Measurements from ENCODE around the gene USP6NL.

Gene USP6NL

GRCh38 chr10:11548768-11549099 is 62.7 kb downstream of the USP6NL start:
- TF ChIP-seq CTCF (IDR thresholded peaks at IDR 0.05; ENCODE audit: borderline replicate concordance, extremely low read depth, low read length, poor library complexity, severe bottlenecking), result no peak
- TF ChIP-seq EZH2 (IDR thresholded peaks at IDR 0.05; ENCODE audit: borderline replicate concordance, low read depth, low read length, severe bottlenecking), result no peak
- H3K79me2 ChIP-seq (ENCODE audit: insufficient read depth, low read length), result peaks cover 12% of the 10 kb centered on the region
- no peak overlapping the region for H3K4me3 ChIP-seq (ENCODE audit: low read depth in 1 of 2, low read length in 2 of 2)
- H3K27ac ChIP-seq (ENCODE audit: low read length), result no peak overlapping the region
- H2AFZ ChIP-seq (ENCODE audit: low read depth, low read length), result no peak overlapping the region
- ATAC-seq (ENCODE audit: insufficient read depth, low read depth) (no peak), DNase-seq (no peak)
- no peaks in the 10 kb centered on the region for H3K9me3 ChIP-seq (ENCODE audit: insufficient read depth, low read length, severe bottlenecking)
- H3K36me3 ChIP-seq (ENCODE audit: insufficient read depth, low read length), result no peaks in the 10 kb centered on the region
- no peaks in the 10 kb centered on the region for H3K27me3 ChIP-seq (ENCODE audit: insufficient read depth, low read length, poor library complexity)
- H3K4me1 ChIP-seq (ENCODE audit: insufficient read depth, low read length), result peaks cover 10% of the 10 kb centered on the region
- H4K20me1 ChIP-seq (ENCODE audit: insufficient read depth, low read length), result peaks cover 11% of the 10 kb centered on the region; the same call in 1 of the 2 replicates
- H3K4me2 ChIP-seq (ENCODE audit: insufficient read depth, low read length), result no peak overlapping the region
- H3K9ac ChIP-seq (ENCODE audit: low read depth, low read length), result no peak overlapping the region

DNA sequence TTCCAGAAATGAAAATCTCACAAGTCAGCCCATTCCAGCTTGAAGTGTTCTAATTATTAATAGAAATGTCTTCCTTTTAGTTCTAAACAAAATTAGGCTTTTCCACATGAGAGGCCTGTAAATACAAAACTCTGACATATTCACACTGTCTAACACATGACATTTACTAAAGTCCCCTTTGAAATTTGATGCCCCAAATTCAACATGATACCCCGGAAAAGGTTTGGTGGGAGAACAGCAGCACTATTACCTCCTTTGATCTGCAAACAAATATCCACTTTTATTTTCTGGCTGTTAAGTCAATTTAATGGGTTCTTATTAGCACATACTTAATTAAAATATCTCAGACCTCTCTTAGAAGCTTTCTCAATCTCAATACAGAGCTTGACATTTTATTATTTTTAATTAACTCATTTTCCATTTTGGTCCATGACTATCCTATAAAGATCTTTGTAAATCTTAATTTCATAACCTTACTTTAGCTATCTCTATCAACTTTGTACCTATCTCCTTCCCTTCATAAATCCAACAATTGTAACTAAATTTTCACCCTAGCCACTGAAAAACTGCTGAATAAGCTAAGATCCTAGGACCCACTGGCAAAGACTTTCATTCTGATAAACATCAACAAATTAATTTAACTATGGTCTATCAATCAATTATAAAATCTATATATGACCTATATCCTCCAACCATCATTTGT is 63.2 kb downstream of the USP6NL start:
- TF ChIP-seq EZH2 (IDR thresholded peaks at IDR 0.05; ENCODE audit: borderline replicate concordance, low read depth, low read length, severe bottlenecking) (no peak), CTCF (IDR thresholded peaks at IDR 0.05; ENCODE audit: borderline replicate concordance, extremely low read depth, low read length, poor library complexity, severe bottlenecking) (no peak)
- Histone ChIP-seq H3K9me3 (ENCODE audit: insufficient read depth, low read length, severe bottlenecking) (no peaks in the 10 kb centered on the region), H2AFZ (ENCODE audit: low read depth, low read length) (no peak overlapping the region), H3K4me3 (ENCODE audit: low read depth in 1 of 2, low read length in 2 of 2) (no peak overlapping the region), H3K4me2 (ENCODE audit: insufficient read depth, low read length) (no peak overlapping the region), H4K20me1 (ENCODE audit: insufficient read depth, low read length) (peaks cover 11% of the 10 kb centered on the region; the same call in 1 of the 2 replicates), H3K27me3 (ENCODE audit: insufficient read depth, low read length, poor library complexity) (no peaks in the 10 kb centered on the region), H3K79me2 (ENCODE audit: insufficient read depth, low read length) (peaks cover 12% of the 10 kb centered on the region), H3K9ac (ENCODE audit: low read depth, low read length) (no peak overlapping the region), H3K4me1 (ENCODE audit: insufficient read depth, low read length) (peaks cover 10% of the 10 kb centered on the region), H3K36me3 (ENCODE audit: insufficient read depth, low read length) (no peaks in the 10 kb centered on the region), H3K27ac (ENCODE audit: low read length) (no peak overlapping the region)
- DNase-seq, result no peak
- no peak for ATAC-seq (ENCODE audit: insufficient read depth, low read depth)

DNA sequence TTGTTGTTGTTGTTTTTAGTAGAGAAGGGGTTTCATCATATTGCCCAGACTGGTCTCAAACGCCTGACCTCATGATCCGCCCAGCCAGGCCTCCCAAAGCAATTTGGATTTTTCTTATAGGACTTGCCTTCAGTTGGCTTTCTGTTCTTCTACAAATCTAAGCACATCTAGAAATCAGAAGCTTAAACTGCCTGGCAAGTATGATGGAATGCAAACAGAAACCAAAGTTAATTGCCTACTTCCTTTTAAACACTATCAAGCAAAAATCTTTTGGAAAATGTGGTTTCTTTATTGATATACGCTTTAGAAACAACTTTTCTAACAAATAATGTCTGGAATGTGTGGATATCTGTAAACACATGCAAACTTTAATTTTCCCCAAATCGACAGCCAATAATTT is 64.9 kb downstream of the USP6NL start:
- TF ChIP-seq EZH2 (IDR thresholded peaks at IDR 0.05; ENCODE audit: borderline replicate concordance, low read depth, low read length, severe bottlenecking) (no peak), CTCF (IDR thresholded peaks at IDR 0.05; ENCODE audit: borderline replicate concordance, extremely low read depth, low read length, poor library complexity, severe bottlenecking) (no peak)
- Histone ChIP-seq H3K4me1 (ENCODE audit: insufficient read depth, low read length) (peaks cover 10% of the 10 kb centered on the region), H2AFZ (ENCODE audit: low read depth, low read length) (no peak overlapping the region), H3K27me3 (ENCODE audit: insufficient read depth, low read length, poor library complexity) (no peaks in the 10 kb centered on the region), H4K20me1 (ENCODE audit: insufficient read depth, low read length) (peaks cover 14% of the 10 kb centered on the region; the same call in 1 of the 2 replicates), H3K36me3 (ENCODE audit: insufficient read depth, low read length) (no peaks in the 10 kb centered on the region), H3K79me2 (ENCODE audit: insufficient read depth, low read length) (peaks cover 15% of the 10 kb centered on the region), H3K9me3 (ENCODE audit: insufficient read depth, low read length, severe bottlenecking) (no peaks in the 10 kb centered on the region), H3K9ac (ENCODE audit: low read depth, low read length) (no peak overlapping the region), H3K4me3 (ENCODE audit: low read depth in 1 of 2, low read length in 2 of 2) (no peak overlapping the region), H3K27ac (ENCODE audit: low read length) (no peak overlapping the region), H3K4me2 (ENCODE audit: insufficient read depth, low read length) (no peak overlapping the region)
- no peak for ATAC-seq (ENCODE audit: insufficient read depth, low read depth)
- DNase-seq, result no peak

All from DND-41 (cell line).